Activated naive CD4-positive, alpha-beta T cell treated with anti-CD3 and anti-CD28 coated beads, Interleukin-2, amount 50 U/mL, for 16 hours (primary cell): ENCODE measurements around the gene SLC25A23.

Experiments used
- DNase-seq: peaks from one replicate; pipeline ENCODE4 v3.0.0-alpha.2; 2020

The SLC25A23 gene

GRCh38 chr19:6396305-6396704 lies 63.3 kb downstream of the SLC25A23 start:
- DNase-seq, result no peak

GRCh38 chr19:6394831-6395230 lies 64.8 kb downstream of the SLC25A23 start:
- DNase-seq, result no peak

- DNase-seq, result peak; percentile 79
These were observed 65.6 kb downstream of the SLC25A23 start for GRCh38 chr19:6393983-6394412.

GRCh38 chr19:6393074-6393982 lies 66.3 kb downstream of the SLC25A23 start, which contains the start of gene GTF2F1:
GTF2F1 (minus strand) TSS chr19:6393164; CDS start chr19:6392995, 169 bp downstream.
- DNase-seq, result peak; percentile 94

GRCh38 chr19:6392221-6393073 lies 67.1 kb downstream of the SLC25A23 start:
- no peak for DNase-seq
